T1000 (cell line): ENCODE measurements around the gene RFC1.
"Not testable (repeated sequence)": the region's sequence is repeated elsewhere in the genome, so short reads cannot be mapped to it uniquely, and the experiment has no call there.

ENCODE experiments used
- DNase-seq: peaks from one replicate; lab custom pipeline; 2025; ENCODE audit warnings: mixed read lengths; lab: John Stamatoyannopoulos, UW

The RFC1 gene

DNA sequence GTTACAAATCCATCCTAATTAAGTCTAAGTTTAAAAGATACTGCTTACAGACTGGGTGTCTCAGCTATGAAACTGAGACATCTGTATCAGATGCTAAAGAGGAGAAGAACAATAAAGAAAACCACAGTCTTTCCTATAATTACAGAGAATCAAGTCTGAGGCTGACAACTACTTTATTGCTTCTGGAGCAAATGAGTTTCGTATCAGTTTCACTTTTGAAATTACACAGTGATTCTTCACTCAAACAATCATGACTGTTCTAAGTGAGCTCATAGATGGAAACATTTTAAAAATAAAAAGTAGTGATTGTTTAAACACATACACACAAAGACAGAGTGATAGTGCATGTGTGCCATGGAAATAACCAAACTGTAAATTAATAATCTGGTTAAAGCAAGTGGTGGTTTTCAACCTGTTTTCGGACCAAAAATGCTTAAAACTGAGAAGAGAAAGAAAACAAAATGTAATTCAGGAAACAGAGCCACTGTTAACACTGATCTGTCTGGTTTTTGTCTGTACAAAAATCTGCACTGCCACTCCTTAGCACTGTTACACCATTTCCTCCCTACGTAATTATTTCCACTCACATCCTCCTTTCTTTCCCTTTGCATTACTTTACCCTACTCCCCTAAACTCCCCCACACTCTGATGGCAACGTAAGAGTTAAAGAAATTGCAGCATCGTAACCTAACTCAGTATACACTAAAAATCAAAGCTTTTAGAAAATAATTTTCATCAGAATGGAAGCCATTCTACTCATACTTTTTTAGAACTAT is 12.5 kb downstream of the RFC1 start:
- DNase-seq: no peak

DNA sequence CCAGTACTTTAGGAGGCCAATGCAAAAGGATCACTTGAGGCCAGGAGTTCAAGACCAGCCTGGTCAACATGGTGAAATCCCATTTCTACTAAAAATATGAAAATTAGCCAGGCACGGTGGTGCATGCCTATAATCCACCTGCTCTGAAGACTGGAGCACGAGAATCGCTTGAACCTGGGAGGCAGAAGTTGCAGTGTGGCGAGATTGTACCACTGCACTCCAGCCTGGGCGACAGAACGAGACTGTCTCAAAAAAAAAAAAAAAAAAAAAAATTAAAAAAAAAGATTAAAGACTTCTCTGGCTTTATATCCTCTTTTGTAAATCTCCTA is 13.0 kb downstream of the RFC1 start:
- not testable (repeated sequence) for DNase-seq

- DNase-seq: no peak
These were observed 16.8 kb downstream of the RFC1 start for GRCh38 chr4:39349326-39349725.

DNA sequence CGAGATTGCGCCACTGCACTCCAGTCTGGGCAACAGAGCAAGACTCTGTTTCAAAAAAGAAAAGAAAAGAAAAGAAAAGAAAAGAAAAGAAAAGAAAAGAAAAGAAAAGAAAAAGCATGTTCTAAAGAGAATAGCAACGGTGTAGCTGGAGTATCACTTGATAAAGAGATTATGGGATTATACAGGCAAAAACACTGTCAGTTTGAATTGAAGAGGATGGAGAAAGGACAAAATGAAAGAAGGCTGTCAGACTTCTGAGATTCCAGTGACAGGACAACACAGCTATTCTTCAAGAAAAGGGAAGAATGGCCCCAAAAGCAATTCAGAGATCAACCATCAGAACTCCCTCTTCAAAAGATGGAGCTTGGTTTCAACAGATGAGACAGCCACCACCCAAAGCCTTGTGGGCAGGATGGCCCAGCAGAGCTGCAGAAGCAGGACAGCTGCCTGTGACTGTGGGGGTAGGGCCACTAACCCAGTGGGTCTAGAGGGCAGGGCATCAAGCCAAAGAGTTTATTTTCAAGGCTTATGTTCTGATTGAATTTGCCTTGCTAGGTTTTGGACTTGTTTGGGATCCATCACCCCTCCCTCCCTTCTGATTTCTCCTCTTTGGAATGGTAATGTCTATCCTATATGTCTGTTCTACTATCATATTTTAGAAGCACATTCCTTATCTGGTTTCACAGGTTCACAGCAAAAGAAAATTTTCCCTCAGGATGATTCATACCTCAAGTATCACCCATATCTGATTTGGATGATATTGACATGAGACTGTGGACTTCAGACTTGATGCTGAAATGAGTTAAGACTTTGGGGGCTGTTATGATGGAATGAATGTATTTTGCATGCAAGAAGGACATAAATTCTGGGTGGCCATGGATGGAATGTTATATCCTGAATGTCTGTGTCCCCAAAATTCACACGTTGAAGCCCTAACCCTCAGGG is 17.5 kb downstream of the RFC1 start:
- no peak for DNase-seq

GRCh38 chr4:39346856-39347519 is 19.2 kb downstream of the RFC1 start:
- no peak for DNase-seq

DNA sequence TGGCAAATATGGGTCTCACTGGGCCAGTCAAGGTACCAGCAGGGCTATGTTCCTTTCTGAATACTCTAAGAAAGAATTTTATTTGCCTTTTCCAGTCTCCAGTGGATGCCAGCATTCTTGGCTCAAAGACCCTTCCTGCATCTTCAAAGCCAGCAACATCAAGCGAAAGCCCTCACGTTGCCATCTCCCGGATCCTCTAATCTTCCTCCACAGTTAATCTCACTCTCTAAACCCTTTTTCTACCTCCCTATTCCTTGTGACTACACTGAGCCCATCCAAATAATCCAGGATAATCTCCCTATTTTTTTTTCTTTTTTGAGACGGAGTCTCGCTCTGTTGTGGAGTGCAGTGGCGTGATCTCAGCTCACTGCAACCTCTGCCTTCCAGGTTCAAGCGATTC is 23.4 kb downstream of the RFC1 start:
- DNase-seq: no peak

GRCh38 chr4:39341075-39341725 is 25.0 kb downstream of the RFC1 start:
- no peak for DNase-seq

GRCh38 chr4:39339968-39340367 is 26.2 kb downstream of the RFC1 start:
- no peak for DNase-seq

DNA sequence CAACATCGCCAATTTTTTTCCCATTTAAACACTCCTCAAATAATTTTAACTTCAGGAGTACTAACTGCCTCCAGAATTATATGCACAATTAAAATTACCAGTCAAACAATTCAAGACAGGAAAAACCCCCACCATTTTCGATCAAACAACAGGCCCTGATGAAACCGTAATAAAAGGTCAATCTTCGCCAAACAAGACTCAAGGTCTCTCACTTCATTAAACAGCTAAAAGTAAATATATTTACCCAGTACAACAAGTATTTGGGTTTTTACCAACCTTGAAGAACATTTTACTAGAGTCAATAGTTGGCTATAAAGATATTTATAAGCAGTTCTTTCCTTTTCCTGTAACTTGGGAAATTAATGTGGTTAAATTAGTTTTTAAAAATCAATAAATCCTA is 28.3 kb downstream of the RFC1 start:
- DNase-seq: no peak

GRCh38 chr4:39335566-39335965 is 30.6 kb downstream of the RFC1 start:
- DNase-seq: no peak

GRCh38 chr4:39331191-39331590 is 35.0 kb downstream of the RFC1 start:
- no peak for DNase-seq

DNA sequence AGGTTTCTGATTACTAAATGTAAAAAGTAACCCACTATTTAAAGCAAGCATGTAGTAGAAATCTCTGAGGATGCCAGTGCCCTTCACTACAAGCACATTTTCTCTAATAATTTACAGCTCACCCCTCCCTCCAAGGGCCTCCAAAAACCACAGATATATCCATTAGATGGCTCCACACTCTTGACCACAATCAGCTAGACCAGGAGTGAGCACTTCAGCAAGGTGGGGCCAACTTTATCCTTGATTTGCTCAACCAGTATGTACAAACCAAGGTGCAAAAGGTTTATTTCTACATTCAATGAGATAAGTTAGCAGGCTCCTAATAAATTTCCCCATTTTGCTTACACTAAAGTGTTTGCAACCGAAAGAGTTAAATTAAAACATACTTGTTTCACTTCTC is 35.8 kb downstream of the RFC1 start:
- no peak for DNase-seq

DNA sequence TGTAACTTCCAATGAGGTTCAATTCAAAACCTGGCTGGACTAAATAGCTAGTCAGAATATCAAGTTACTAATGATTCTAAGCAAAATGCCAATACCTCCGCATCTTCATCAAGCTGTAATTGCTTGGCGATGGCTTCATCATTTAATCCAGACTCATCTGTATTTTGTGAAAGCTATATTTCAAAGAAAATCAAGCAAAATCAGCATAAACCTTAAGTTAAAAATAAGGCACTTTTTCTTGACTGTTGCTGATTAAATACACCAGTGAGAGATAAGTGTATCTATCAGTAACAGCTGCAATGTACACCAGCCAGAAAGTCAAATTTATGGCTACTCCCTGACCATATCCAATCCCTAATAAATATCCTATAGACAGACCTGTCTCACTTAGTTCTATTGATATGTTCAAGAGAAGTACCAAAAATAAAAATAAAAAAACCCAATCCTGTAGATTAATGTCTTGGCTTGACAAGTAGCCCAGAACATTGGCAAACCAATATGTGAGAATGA is 39.6 kb downstream of the RFC1 start:
- no peak for DNase-seq

- no peak for DNase-seq
These were observed 41.1 kb downstream of the RFC1 start for GRCh38 chr4:39324897-39325613.

DNA sequence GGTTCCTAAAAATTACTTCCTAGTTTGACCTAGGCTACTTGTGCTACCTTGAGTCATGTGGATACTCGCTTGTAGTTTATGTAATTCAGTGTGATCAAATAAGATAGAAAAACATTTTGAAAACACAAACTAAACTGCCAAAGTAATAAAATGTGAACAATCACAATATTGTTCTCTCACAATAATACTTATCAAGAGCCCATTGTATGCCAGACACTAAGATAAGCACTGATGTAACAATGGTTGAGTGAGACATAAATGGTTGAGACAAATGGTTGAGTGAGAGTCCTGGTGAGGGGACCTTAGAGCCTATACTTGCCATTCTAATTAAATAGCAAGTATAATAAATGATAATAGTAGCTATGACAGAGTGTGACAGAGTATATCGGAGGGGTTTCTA is 41.7 kb downstream of the RFC1 start:
- no peak for DNase-seq

GRCh38 chr4:39323821-39324220 is 42.3 kb downstream of the RFC1 start:
- DNase-seq: no peak

DNA sequence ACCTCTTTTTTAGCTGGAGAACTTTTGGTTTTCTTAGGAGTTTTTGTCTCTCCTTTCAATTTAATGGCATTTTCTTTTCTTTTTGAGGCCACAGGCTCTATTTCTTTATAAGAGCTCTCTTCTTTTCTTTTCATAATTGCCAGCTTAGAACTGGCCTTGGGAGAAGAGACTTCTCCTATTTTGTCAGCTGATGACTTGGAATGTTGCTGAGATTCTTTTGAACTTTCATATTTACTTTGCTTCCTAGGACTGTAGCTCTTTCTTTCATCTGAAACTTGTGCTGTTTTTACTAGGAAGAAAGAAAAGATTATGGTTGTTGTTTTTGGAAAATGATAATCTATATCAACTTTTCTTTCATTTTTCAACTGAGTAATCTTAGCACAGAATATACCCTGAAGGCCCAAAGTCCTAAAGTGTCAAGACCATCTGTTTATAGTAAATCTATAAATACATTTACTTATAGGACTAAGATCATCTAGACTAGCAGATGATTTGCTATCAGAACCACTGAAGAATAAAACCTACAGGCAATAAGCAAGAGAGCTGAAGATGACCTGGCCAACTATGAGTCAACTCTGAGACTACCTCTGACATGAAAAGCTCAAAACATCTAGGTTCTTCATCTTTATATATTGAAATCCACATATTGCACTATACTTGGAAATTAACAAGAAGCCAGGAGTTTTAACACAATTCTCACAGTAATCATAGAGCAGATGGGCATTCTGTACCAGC is 45.6 kb downstream of the RFC1 start:
- no peak for DNase-seq

- peak; percentile 40 for DNase-seq
These were observed 46.5 kb downstream of the RFC1 start for GRCh38 chr4:39319676-39320075.

DNA sequence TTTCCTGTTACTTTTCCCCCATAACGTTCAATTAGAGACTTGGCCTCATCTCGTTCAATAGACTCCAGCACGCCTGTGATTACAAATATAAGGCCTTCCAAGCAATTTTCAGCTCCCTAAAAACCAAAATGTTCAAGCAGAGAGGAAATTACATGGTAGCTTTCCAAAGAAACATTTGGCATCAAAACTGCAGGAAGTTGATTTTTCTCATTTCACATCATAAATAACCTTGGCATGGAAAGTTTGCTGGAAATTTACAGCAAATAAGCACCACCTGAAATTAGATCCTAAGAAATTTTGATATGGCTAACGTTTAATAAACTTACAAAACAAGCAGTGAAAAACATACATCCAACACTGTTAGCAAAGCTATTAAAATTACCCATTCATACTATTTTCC is 53.3 kb downstream of the RFC1 start:
- DNase-seq: no peak

GRCh38 chr4:39308611-39309010 is 57.6 kb downstream of the RFC1 start:
- DNase-seq: no peak
